ENCODE measurements around the gene FBXL14. TPM values are rescaled to one million over a fixed set of nuclear protein-coding genes. Genes with fewer than 3 reads are reported as not detected.
A peak's percentile ranks its signal among the peaks of the same experiment; 100 is the strongest.
"Not testable (repeated sequence)": the region's sequence is repeated elsewhere in the genome, so short reads cannot be mapped to it uniquely, and the experiment has no call there.

FBXL14 gene
- total RNA-seq, 3 donors from 2014 or later, result 29.4 to 39.6 (median 33.6) TPM

GRCh38 chr12:1559676-1560091 is 34.7 kb downstream of the FBXL14 start:
- TF ChIP-seq CTCF (IDR thresholded peaks at IDR 0.05), result no peak
- Histone ChIP-seq H3K36me3 (ENCODE audit: low read depth) (no peaks in the 10 kb centered on the region), H3K9me3 (no peaks in the 10 kb centered on the region), H3K4me3 (no peak overlapping the region), H3K4me1 (ENCODE audit: low read depth) (no peaks in the 10 kb centered on the region)
- ATAC-seq (no peak), DNase-seq (no peak)
- intact Hi-C loops (cut with DNase I, micrococcal nuclease), result no loop called here

DNA sequence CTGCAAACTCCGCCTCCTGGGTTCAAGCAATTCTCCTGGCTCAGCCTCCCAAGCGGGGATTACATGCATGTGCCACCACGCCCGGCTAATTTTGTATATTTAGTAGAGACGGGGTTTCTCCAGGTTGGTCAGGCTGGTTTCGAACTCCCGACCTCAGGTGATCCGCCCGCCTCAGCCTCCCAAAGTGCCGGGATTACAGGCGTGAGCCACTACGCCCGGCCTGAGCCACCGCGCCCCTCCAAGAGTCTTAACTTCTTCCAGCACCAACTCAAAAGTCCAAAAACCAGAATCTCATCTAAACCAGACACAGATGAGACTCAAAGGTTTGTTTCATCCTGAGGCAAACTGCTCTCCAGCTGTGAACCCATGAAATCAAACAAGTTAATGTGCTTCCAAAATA is 36.3 kb downstream of the FBXL14 start:
- H3K9me3 ChIP-seq; H3K4me3 ChIP-seq; DNase-seq; intact Hi-C loops (cut with DNase I, micrococcal nuclease); ATAC-seq; H3K36me3 ChIP-seq (ENCODE audit: low read depth); H3K4me1 ChIP-seq (ENCODE audit: low read depth): not testable (repeated sequence)

- Histone ChIP-seq H3K36me3 (ENCODE audit: low read depth) (no peaks in the 10 kb centered on the region), H3K9me3 (no peaks in the 10 kb centered on the region), H3K4me3 (no peak overlapping the region), H3K4me1 (ENCODE audit: low read depth) (no peaks in the 10 kb centered on the region)
- TF ChIP-seq CTCF (IDR thresholded peaks at IDR 0.05), result no peak
- DNase-seq, result no peak
- peak; percentile 54 for ATAC-seq
- intact Hi-C loops (cut with DNase I, micrococcal nuclease), result no loop called here
Observed at GRCh38 chr12:1553987-1554982, 40.1 kb downstream of the FBXL14 start.

GRCh38 chr12:1553536-1553935 is 40.8 kb downstream of the FBXL14 start:
- no peak for TF ChIP-seq CTCF (IDR thresholded peaks at IDR 0.05)
- Histone ChIP-seq H3K4me1 (ENCODE audit: low read depth) (no peaks in the 10 kb centered on the region), H3K4me3 (no peak overlapping the region), H3K9me3 (no peaks in the 10 kb centered on the region), H3K36me3 (ENCODE audit: low read depth) (no peaks in the 10 kb centered on the region)
- DNase-seq (no peak), ATAC-seq (no peak)
- intact Hi-C loops (cut with DNase I, micrococcal nuclease), result no loop called here

DNA sequence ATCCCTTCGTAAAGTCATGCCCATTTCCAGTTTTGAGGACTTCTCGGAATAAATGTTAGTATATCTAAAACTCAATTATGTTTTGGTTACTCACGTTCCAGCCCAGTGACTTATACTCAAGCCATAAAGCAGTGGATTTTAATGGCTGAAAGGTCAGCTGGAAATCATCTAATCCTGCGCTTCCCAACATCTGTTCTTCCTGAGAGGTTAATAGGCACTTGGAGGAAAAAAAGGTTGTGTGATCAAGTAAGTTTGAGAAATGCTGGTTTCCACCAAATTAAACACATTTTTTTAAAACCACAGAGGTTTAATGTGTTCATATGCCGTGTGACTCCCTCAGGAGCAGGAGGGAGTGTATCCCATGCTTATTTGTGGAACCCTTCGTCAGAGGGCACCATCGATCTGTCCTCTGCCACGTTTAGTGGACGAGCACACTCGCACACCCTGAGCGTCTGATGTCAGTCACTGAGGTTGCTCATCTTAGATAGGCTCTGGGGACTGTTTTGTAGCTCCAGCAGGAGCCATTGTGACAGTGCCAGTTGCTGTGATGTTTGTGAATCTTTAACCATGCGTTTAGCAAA is 41.4 kb downstream of the FBXL14 start:
- TF ChIP-seq CTCF (IDR thresholded peaks at IDR 0.05), result no peak
- no peak for DNase-seq
- H3K4me3 ChIP-seq, result no peak overlapping the region
- intact Hi-C loops (cut with DNase I, micrococcal nuclease), result no loop called here
- no peak for ATAC-seq
- no peaks in the 10 kb centered on the region for H3K9me3 ChIP-seq
- no peaks in the 10 kb centered on the region for H3K36me3 ChIP-seq (ENCODE audit: low read depth)
- H3K4me1 ChIP-seq (ENCODE audit: low read depth), result no peaks in the 10 kb centered on the region

GRCh38 chr12:1552171-1552570 is 42.2 kb downstream of the FBXL14 start:
- ATAC-seq, result no peak
- intact Hi-C loops (cut with DNase I, micrococcal nuclease), result no loop called here
- Histone ChIP-seq H3K36me3 (ENCODE audit: low read depth) (no peaks in the 10 kb centered on the region), H3K9me3 (no peaks in the 10 kb centered on the region), H3K4me3 (no peak overlapping the region), H3K4me1 (ENCODE audit: low read depth) (no peaks in the 10 kb centered on the region)
- DNase-seq, result no peak
- TF ChIP-seq CTCF (IDR thresholded peaks at IDR 0.05), result no peak
